Activated CD8-positive, alpha-beta T cell treated with anti-CD3 and anti-CD28 coated beads for 36 hours (primary cell): ENCODE results near the gene CHMP3. TPM values are rescaled to one million over a fixed set of nuclear protein-coding genes. Genes with fewer than 3 reads are reported as not detected.

Experiments used
- ATAC-seq: fragments of 200-7000 bp; cut with Tn5 transposase; one replicate; pipeline ENCODE4 v1.10.0; 2021; ENCODE audit warnings: mild to moderate bottlenecking, moderate library complexity
- CTCF ChIA-PET: fragments of 350-600 bp; sonication (Branson Sonifier 250); formaldehyde crosslinking; loops from one replicate; lab custom pipeline; 2021; ENCODE audit warnings: antibody characterized with exemption; lab: Charles Lee
- POLR2A ChIA-PET: fragments of 350-600 bp; sonication (Branson Sonifier 250); formaldehyde crosslinking; loops from one replicate; lab custom pipeline; 2021; ENCODE audit warnings: antibody characterized with exemption; lab: Charles Lee
- DNase-seq: peaks from one replicate; pipeline ENCODE4 v3.0.0-alpha.2; 2020
- H3K27ac Mint-ChIP-seq: one replicate; pipeline ENCODE4 v1.8.0; 2021; ENCODE audit warnings: mild to moderate bottlenecking, mixed read lengths
- H3K27me3 Mint-ChIP-seq: one replicate; pipeline ENCODE4 v1.8.0; 2021; ENCODE audit warnings: mixed read lengths
- H3K36me3 Mint-ChIP-seq: one replicate; pipeline ENCODE4 v1.8.0; 2021; ENCODE audit warnings: low read depth, mixed read lengths
- H3K4me1 Mint-ChIP-seq: one replicate; pipeline ENCODE4 v1.8.0; 2021; ENCODE audit warnings: low read depth, mixed read lengths
- H3K4me3 Mint-ChIP-seq: one replicate; pipeline ENCODE4 v1.8.0; 2021; ENCODE audit warnings: mild to moderate bottlenecking, moderate library complexity, mixed read lengths
- H3K9me3 Mint-ChIP-seq: one replicate; pipeline ENCODE4 v1.8.0; 2021; ENCODE audit warnings: mixed read lengths
- intact Hi-C: fragments of 100-400 bp; cut with micrococcal nuclease; formaldehyde crosslinking; loops from one replicate; pipeline ENCODE4 v1.10.0; 2022
- total RNA-seq, 2 experiments: library from RNA; stranded (reverse); gene quantifications; one replicate each; pipeline ENCODE4 v1.2.3, GENCODE V29; 2021
- TF ChIP-seq, protein P1 (sequence below): fragments of 200-600 bp; IDR thresholded peaks from one replicate; pipeline ENCODE4 v1.8.0; 2022; ENCODE audit warnings: antibody characterized with exemption, mild to moderate bottlenecking

Gene CHMP3
- total RNA-seq, 2 experiments from 2014 or later = 30.1 to 31.6 TPM

DNA sequence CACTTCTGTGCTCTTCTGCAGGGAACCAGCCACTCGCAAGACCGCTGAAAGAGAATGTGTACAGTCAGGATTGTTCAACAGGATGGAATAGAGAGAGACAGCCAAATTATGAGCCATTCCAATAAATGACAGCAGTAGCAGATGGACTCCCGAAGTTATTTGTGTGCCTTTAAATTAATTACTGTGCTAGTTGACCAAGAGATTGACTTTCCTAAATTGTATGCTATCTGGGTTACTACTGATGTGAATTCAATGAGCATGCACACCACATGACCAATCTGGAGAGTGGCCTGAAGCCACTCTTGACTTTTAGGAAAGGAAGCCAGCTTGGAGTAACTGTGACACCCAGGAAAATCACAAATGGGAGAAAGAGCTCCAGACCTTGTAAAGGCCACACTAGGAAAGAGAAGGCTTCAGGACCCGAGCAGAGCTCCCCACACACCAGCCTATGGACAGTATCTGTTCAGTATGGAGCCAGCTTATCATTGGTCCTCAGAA lies 52.8 kb downstream of the CHMP3 start:
- Mint-ChIP-seq H3K4me3 (no peak overlapping the region), H3K27ac (no peak overlapping the region), H3K27me3 (no peaks in the 10 kb centered on the region), H3K9me3 (no peaks in the 10 kb centered on the region), H3K36me3 (peaks cover 9% of the 10 kb centered on the region), H3K4me1 (peaks cover 6% of the 10 kb centered on the region)
- intact Hi-C loops = no loop called here
- ATAC-seq = no peak
- POLR2A ChIA-PET = no interaction called here
- no peak for DNase-seq
- CTCF ChIA-PET = no interaction called here
- TF ChIP-seq, protein P1, sequence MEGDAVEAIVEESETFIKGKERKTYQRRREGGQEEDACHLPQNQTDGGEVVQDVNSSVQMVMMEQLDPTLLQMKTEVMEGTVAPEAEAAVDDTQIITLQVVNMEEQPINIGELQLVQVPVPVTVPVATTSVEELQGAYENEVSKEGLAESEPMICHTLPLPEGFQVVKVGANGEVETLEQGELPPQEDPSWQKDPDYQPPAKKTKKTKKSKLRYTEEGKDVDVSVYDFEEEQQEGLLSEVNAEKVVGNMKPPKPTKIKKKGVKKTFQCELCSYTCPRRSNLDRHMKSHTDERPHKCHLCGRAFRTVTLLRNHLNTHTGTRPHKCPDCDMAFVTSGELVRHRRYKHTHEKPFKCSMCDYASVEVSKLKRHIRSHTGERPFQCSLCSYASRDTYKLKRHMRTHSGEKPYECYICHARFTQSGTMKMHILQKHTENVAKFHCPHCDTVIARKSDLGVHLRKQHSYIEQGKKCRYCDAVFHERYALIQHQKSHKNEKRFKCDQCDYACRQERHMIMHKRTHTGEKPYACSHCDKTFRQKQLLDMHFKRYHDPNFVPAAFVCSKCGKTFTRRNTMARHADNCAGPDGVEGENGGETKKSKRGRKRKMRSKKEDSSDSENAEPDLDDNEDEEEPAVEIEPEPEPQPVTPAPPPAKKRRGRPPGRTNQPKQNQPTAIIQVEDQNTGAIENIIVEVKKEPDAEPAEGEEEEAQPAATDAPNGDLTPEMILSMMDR = no peak

DNA sequence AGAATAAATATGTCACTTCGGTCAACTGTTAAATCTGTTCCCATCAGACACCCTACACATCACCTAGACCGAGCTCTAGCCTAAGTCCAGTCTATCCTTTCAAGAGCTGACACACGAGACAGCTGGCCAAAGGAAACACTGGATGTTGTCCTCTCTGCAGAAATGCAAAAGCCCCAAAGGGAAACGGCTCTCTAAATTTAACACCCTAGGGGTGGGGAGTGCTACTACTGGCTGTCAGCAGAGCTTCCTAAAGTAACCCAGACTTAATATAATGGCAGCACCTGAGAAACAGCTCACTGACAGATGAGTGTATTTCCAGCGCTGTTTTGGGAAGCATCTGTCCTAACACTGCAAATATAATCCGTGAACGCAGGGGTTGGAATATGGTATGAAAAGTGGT lies 55.6 kb downstream of the CHMP3 start:
- no peak overlapping the region for H3K4me3 Mint-ChIP-seq
- peaks cover 31% of the 10 kb centered on the region for H3K36me3 Mint-ChIP-seq
- TF ChIP-seq, protein P1 = no peak
- no peaks in the 10 kb centered on the region for H3K27me3 Mint-ChIP-seq
- H3K9me3 Mint-ChIP-seq = no peaks in the 10 kb centered on the region
- POLR2A ChIA-PET = interaction anchor here (0.7 kb wide), 1 partner anchor 10 kb away, joined by 3 read pairs; no protein-coding TSS in a partner anchor
- no peak overlapping the region for H3K27ac Mint-ChIP-seq
- DNase-seq = no peak
- CTCF ChIA-PET = no interaction called here
- no peaks in the 10 kb centered on the region for H3K4me1 Mint-ChIP-seq
- no peak for ATAC-seq
- intact Hi-C loops = no loop called here

DNA sequence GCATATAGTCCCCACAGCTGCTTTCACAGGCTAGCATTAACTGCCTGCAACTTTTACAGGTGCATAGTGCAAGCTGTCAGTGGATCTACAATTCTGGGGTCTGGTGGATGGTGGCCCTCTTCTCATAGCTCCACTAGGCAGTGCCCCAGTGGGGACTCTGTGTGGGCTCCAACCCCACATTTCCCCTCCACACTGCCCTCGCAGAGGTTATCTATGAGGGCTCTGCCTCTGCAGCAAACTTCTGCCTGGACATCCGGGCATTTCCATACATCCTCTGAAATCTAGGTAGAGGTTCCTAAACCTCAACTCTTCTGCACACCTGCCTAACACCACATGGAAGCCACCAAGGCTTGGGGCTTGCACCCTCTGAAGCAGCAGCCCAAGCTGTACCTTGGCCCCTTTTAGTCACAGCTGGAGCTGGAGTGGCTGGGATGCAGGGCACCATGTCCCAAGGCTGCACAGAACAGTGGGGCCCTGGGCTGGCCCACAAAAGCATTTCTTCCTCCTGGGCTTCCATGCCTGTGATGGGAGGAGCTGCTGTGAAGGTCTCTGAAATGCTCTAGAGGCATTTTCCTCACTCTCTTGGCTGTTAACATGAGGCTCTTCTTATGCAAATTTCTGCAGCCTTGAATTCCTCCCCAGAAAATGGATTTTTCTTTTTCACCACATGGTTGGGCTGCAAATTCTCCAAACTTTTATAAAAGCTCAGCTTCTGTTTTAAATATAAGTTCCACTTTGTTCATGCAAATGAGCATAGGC lies 62.7 kb downstream of the CHMP3 start:
- intact Hi-C loops = no loop called here
- Mint-ChIP-seq H3K27ac (no peak overlapping the region), H3K9me3 (peaks cover 28% of the 10 kb centered on the region), H3K27me3 (no peaks in the 10 kb centered on the region), H3K36me3 (peaks cover 87% of the 10 kb centered on the region), H3K4me3 (no peak overlapping the region), H3K4me1 (peaks cover 10% of the 10 kb centered on the region)
- CTCF ChIA-PET = no interaction called here
- POLR2A ChIA-PET = interaction anchor here (0.9 kb wide), 1 partner anchor 21 kb away, joined by 3 read pairs; no protein-coding TSS in a partner anchor
- peak; percentile 19 for DNase-seq
- no peak for ATAC-seq
- TF ChIP-seq, protein P1 = no peak

DNA sequence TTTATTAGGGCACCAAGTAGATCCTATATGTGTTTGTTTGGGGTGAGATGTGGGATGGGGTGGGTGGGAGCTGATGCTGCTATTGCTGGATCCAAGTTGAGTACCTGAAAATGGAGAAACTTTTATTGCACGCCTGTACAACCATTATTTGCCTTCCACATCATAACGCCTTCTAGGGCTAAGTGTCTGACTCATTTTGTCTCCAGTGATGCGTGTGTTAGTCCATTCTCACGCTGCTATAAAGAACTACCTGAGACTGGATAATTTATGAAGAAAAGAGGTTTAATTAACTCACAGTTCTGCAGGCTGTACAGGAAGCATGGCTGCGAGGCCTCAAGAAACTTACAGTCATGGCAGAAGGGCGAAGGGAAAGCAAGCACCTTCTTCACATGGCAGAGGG lies 63.9 kb downstream of the CHMP3 start:
- ATAC-seq (no peak), DNase-seq (no peak)
- H3K27me3 Mint-ChIP-seq = no peaks in the 10 kb centered on the region
- H3K36me3 Mint-ChIP-seq = peaks cover 91% of the 10 kb centered on the region
- CTCF ChIA-PET = no interaction called here
- peaks cover 29% of the 10 kb centered on the region for H3K9me3 Mint-ChIP-seq
- no peak overlapping the region for H3K4me3 Mint-ChIP-seq
- POLR2A ChIA-PET = no interaction called here
- peak overlapping the region; percentile 53 for H3K27ac Mint-ChIP-seq
- TF ChIP-seq, protein P1 = no peak
- intact Hi-C loops = no loop called here
- peaks cover 15% of the 10 kb centered on the region for H3K4me1 Mint-ChIP-seq
